Peyer's patch (tissue), 4 donors: Measurements from ENCODE around the gene UAP1.

Source experiments
- POLR2A ChIP-seq, 2 donors: fragments of 450-650 bp; IDR thresholded peaks; one replicate each; pipeline ENCODE4 v1.5.1; 2017; ENCODE audit warnings: antibody characterized with exemption in 2 of 2, mild to moderate bottlenecking in 2 of 2, moderate library complexity in 2 of 2
- TF ChIP-seq, protein P1 (sequence below), 6 experiments: fragments of 450-650 bp in 4 of 6; fragments of 200-600 bp in 2 of 6; sonication (generic) in 1 of 6; IDR thresholded peaks; one replicate each; pipeline ENCODE4 v1.5.1; 2017 to 2019; ENCODE audit warnings: antibody characterized with exemption in 6 of 6, mild to moderate bottlenecking in 3 of 6, moderate library complexity in 1 of 6

DNA sequence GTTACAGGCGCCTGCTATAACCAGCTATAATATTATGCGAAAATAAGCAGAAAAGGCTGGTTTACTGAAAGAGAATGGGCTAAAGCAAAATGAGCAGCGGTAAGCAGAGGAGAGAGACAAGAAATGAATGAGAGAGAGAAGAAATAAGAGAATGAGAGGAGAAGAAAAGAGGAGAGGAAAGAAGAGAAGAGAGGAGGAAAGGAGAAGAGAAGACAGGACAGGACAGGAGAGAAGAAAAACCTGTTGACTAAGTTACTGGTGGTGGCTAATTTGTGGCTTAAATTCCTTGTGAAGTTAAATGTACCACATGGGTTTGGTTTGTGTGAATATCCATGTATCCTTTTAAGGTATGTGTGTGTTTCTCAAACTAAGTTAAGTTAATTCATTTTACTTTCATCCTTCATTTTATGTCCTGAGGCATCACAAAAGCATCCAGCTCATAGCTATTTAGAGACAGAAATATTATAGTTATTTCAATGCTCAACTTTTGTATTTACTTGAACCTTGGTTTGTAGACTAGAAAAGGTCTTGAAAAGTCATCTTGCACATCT lies 67.6 kb downstream of the UAP1 start:
- TF ChIP-seq, protein P1, sequence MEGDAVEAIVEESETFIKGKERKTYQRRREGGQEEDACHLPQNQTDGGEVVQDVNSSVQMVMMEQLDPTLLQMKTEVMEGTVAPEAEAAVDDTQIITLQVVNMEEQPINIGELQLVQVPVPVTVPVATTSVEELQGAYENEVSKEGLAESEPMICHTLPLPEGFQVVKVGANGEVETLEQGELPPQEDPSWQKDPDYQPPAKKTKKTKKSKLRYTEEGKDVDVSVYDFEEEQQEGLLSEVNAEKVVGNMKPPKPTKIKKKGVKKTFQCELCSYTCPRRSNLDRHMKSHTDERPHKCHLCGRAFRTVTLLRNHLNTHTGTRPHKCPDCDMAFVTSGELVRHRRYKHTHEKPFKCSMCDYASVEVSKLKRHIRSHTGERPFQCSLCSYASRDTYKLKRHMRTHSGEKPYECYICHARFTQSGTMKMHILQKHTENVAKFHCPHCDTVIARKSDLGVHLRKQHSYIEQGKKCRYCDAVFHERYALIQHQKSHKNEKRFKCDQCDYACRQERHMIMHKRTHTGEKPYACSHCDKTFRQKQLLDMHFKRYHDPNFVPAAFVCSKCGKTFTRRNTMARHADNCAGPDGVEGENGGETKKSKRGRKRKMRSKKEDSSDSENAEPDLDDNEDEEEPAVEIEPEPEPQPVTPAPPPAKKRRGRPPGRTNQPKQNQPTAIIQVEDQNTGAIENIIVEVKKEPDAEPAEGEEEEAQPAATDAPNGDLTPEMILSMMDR (IDR thresholded peaks at IDR 0.05): no peak
- no peak for TF ChIP-seq POLR2A (IDR thresholded peaks at IDR 0.05)
